ENCODE results near the gene CERT1.

The CERT1 gene

DNA sequence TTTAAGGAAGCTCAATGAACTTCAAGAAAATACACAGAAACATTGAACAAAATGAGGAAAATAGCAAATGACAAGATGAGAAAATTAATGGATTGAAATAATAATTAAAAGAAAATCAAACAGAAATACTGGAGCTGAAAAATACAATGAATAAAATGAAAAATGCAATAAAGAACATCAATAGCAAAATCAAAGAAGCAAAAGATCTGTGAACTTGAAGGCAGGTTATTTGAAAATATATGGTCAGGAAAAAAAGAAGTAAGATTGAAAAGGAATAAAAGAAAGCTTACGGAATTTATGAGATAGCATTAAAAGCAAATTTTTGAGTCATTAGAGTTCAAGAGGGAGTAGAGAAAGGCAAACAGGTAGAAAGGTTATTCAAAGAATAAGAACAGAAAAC is 42.4 kb downstream of the CERT1 start:
- TF ChIP-seq, protein P1, sequence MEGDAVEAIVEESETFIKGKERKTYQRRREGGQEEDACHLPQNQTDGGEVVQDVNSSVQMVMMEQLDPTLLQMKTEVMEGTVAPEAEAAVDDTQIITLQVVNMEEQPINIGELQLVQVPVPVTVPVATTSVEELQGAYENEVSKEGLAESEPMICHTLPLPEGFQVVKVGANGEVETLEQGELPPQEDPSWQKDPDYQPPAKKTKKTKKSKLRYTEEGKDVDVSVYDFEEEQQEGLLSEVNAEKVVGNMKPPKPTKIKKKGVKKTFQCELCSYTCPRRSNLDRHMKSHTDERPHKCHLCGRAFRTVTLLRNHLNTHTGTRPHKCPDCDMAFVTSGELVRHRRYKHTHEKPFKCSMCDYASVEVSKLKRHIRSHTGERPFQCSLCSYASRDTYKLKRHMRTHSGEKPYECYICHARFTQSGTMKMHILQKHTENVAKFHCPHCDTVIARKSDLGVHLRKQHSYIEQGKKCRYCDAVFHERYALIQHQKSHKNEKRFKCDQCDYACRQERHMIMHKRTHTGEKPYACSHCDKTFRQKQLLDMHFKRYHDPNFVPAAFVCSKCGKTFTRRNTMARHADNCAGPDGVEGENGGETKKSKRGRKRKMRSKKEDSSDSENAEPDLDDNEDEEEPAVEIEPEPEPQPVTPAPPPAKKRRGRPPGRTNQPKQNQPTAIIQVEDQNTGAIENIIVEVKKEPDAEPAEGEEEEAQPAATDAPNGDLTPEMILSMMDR (IDR thresholded peaks at IDR 0.05; ENCODE audit: extremely low read depth, insufficient read depth, missing control alignments) = no peak
- DNase-seq (ENCODE audit: low spot score) = no peak
- in situ Hi-C loops (cut with MboI; ENCODE audit: low pct_unique_long_range_greater_than_20kb, low sequenced_read_pairs, unreplicated experiment) = no loop called here

DNA sequence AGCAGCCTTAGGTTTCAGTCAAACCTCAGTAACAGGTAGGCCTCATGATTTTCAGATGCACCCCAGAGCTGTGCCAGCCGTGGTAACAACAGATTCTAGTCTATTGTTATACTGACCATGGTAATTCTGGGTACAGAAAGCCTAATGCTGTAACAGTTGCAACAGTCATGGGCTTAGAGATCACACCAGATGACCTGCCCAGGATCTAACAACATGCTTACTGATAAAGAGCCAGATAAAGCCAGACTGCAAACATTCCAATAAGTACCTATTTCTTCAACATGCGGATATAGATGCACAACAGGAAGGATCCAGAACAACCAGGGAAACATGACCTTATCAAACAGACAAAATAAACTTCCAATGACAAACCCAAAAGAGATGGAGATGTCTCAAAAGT is 42.8 kb downstream of the CERT1 start:
- DNase-seq (ENCODE audit: low spot score) = no peak
- TF ChIP-seq, protein P1 (IDR thresholded peaks at IDR 0.05; ENCODE audit: extremely low read depth, insufficient read depth, missing control alignments) = no peak
- in situ Hi-C loops (cut with MboI; ENCODE audit: low pct_unique_long_range_greater_than_20kb, low sequenced_read_pairs, unreplicated experiment) = no loop called here

DNA sequence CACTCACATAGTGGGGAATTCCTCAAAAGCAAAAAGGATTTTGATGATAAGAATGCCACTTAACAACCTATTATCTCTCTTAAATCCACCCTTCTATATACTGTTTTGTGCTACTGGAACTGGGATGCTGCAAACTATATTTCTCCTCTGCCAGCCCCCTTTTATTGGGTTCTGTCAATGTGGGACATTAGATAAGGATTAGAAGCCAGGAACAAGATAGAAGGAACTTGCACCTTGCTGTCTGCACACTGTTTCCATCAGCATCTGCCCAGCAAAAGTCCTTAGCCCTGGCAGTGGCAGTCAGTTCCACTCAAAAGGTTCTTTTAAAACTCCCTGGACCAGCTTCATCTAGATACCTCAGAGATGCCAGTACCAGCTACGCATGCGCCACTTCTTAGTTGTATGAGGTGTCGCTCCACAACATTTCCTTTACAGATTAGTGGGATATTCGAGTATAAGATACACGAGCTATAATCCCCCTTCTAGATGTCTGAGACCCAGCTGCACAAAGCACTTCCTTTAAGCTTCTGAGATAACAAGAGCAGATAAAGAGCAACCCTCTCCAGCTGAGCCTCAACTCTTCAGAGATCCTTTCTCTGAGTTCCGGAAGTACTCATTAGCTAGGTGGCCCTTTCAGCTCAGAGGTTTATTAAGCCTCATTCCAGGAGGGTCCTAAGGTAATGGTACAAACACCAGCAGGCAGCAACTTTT is 45.3 kb downstream of the CERT1 start:
- DNase-seq (ENCODE audit: low spot score) = no peak
- in situ Hi-C loops (cut with MboI; ENCODE audit: low pct_unique_long_range_greater_than_20kb, low sequenced_read_pairs, unreplicated experiment) = no loop called here
- TF ChIP-seq, protein P1 (IDR thresholded peaks at IDR 0.05; ENCODE audit: extremely low read depth, insufficient read depth, missing control alignments) = no peak

DNA sequence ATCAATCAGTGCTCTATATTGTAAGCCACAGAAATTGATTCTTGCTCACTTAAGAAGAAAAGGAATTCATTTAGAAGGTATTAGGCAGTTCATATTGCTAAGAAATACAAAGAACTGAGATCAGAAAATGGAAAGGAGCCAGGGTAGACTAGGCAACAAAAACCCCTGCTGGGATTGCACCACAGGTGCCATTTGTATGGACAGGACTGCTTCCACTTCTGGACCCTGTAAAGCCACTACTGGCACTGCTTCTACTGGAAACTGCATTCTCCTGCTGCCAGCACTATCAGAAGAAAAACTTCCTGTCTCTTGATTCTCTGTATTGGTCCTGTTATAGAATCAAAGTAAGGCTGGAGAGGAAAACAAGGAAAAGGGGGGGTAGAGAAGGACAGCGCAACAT is 45.9 kb downstream of the CERT1 start:
- DNase-seq (ENCODE audit: low spot score) = no peak
- TF ChIP-seq, protein P1 (IDR thresholded peaks at IDR 0.05; ENCODE audit: extremely low read depth, insufficient read depth, missing control alignments) = no peak
- in situ Hi-C loops (cut with MboI; ENCODE audit: low pct_unique_long_range_greater_than_20kb, low sequenced_read_pairs, unreplicated experiment) = no loop called here

DNA sequence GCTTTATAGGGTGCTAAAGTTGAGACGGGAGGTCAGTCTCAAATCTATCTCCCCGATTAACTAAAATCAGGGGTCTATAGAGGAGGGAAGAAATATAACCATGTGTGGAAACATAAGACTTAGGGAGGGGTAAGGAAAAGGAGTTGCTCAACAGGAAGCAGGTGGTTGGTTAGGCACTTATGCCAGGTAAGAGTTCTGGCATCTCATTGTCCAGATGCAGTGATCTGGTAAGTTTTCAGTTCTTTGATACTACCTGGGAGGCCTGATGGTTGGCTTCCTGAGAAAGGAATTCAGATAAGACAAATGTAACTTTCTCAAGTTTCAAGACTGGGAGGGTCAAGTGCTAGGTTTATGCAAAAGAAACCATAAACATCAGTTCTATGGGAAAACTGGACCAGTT is 47.7 kb downstream of the CERT1 start:
- TF ChIP-seq, protein P1 (IDR thresholded peaks at IDR 0.05; ENCODE audit: extremely low read depth, insufficient read depth, missing control alignments) = no peak
- in situ Hi-C loops (cut with MboI; ENCODE audit: low pct_unique_long_range_greater_than_20kb, low sequenced_read_pairs, unreplicated experiment) = no loop called here
- DNase-seq (ENCODE audit: low spot score) = no peak

DNA sequence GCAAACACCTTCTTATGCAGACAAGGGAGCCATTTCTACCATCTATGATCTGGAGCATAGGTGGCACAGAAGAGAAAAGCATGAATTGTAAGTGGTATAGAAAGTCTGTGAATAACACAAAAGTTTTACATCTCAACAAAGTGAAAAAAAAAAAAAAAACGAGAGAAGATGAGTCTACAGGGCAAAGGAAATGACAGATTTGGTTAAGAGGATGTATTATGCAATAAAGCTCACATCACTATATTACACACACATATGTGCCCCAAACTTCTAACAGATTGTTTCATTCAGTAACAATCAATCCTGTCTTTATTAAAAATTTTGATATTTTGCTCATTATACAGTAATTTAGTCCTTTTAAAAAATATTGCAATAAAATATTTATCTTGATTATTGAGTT is 49.8 kb downstream of the CERT1 start:
- in situ Hi-C loops (cut with MboI; ENCODE audit: low pct_unique_long_range_greater_than_20kb, low sequenced_read_pairs, unreplicated experiment) = no loop called here
- DNase-seq (ENCODE audit: low spot score) = no peak
- TF ChIP-seq, protein P1 (IDR thresholded peaks at IDR 0.05; ENCODE audit: extremely low read depth, insufficient read depth, missing control alignments) = no peak

Measured in GM13977 (cell line).